SK-N-SH (cell line): Measurements from ENCODE around the gene TSEN15. TPM values are rescaled to one million over a fixed set of nuclear protein-coding genes. Genes with fewer than 3 reads are reported as not detected.

Experiments
- CTCF ChIA-PET: fragments of 300-600, 350-600 bp; formaldehyde crosslinking; extraction: SDS; loops from one replicate; lab custom pipeline; 2021; lab: Yijun Ruan, JAX
- POLR2A ChIA-PET: fragments of 350-600 bp; sonication (Branson Sonifier 250); formaldehyde crosslinking; extraction: SDS; loops from one replicate; lab custom pipeline; 2020; ENCODE audit warnings: antibody characterized with exemption, inconsistent platforms; lab: Yijun Ruan, JAX
- DNase-seq: peaks from one replicate; pipeline ENCODE4 v3.0.0; 2012
- H2AFZ ChIP-seq: fragments of 200-600 bp; sonication (generic); 2 replicates; pipeline ENCODE4 v1.8.1; 2016; ENCODE audit warnings: antibody characterized with exemption, mild to moderate bottlenecking, low read depth
- H3F3A ChIP-seq: fragments of 200-600 bp; sonication (generic); replicated peaks from 2 replicates; pipeline ENCODE3; 2016; ENCODE audit warnings: antibody characterized with exemption, mild to moderate bottlenecking; ENCODE audit not compliant: insufficient read depth
- H3K27ac ChIP-seq, 2 experiments: fragments of 200-500 bp in 1 of 2; fragments of 200-600 bp in 1 of 2; sonication (Bioruptor generic) in 1 of 2; sonication (generic), shearing (Covaris generic) in 1 of 2; 2 replicates each; pipeline versions ENCODE4 v1.5.1 to v1.6.1; 2014 to 2016; ENCODE audit warnings: low read depth in 2 of 2, inconsistent platforms in 1 of 2, low read length in 1 of 2, mild to moderate bottlenecking in 1 of 2, mixed read lengths in 1 of 2
- H3K27me3 ChIP-seq: fragments of 200-600 bp; sonication (generic), shearing (Covaris generic); 2 replicates; pipeline ENCODE4 v1.6.1; 2016; ENCODE audit warnings: mixed run types; ENCODE audit not compliant: insufficient read depth
- H3K36me3 ChIP-seq, 2 experiments: fragments of 200-500 bp in 1 of 2; fragments of 200-600 bp in 1 of 2; sonication (Bioruptor generic) in 1 of 2; sonication (generic) in 1 of 2; replicated peaks in 1 of 2; 2 replicates each; pipeline versions ENCODE3 to v1.5.1; 2014 to 2016; ENCODE audit warnings: low read length in 1 of 2, mild to moderate bottlenecking in 1 of 2; ENCODE audit not compliant: insufficient read depth in 2 of 2, control insufficient read depth in 1 of 2
- H3K4me1 ChIP-seq, 2 experiments: fragments of 200-500 bp in 1 of 2; fragments of 200-600 bp in 1 of 2; sonication (Bioruptor generic) in 1 of 2; sonication (generic), shearing (Covaris generic) in 1 of 2; 2 replicates each; pipeline versions ENCODE4 v1.5.1 to v1.6.1; 2014 to 2016; ENCODE audit warnings: low read depth in 1 of 2, low read length in 1 of 2, mixed run types in 1 of 2; ENCODE audit not compliant: insufficient read depth in 2 of 2, control insufficient read depth in 1 of 2
- H3K4me2 ChIP-seq: fragments of 200-600 bp; sonication (generic), shearing (Covaris generic); 2 replicates; pipeline ENCODE4 v1.6.1; 2017; ENCODE audit warnings: mixed run types
- H3K4me3 ChIP-seq, 2 experiments: fragments of 200-500 bp in 1 of 2; fragments of 200-600 bp in 1 of 2; sonication (Bioruptor generic) in 1 of 2; sonication (generic), shearing (Covaris generic) in 1 of 2; 2 replicates each; pipeline versions ENCODE4 v1.5.1 to v1.8.1; 2014 to 2016; ENCODE audit warnings: low read depth in 2 of 2, inconsistent platforms in 1 of 2, low read length in 1 of 2, mild to moderate bottlenecking in 1 of 2, mixed read lengths in 1 of 2, moderate library complexity in 1 of 2
- H3K79me2 ChIP-seq: fragments of 200-600 bp; sonication (generic); 2 replicates; pipeline ENCODE4 v1.8.1; 2017; ENCODE audit warnings: mild to moderate bottlenecking; ENCODE audit not compliant: insufficient read depth
- H3K9ac ChIP-seq: fragments of 200-600 bp; sonication (generic); 2 replicates; pipeline ENCODE4 v1.6.1; 2017; ENCODE audit warnings: mixed run types
- H3K9me2 ChIP-seq: fragments of 200-600 bp; sonication (generic); 2 replicates; pipeline ENCODE4 v1.6.1; 2017; ENCODE audit warnings: mixed run types
- H3K9me3 ChIP-seq: fragments of 200-600 bp; sonication (generic); 2 replicates; pipeline ENCODE4 v1.6.1; 2017; ENCODE audit warnings: mixed run types, mild to moderate bottlenecking, moderate library complexity
- H4K20me1 ChIP-seq: fragments of 200-600 bp; sonication (generic); 2 replicates; pipeline ENCODE4 v1.6.1; 2017; ENCODE audit warnings: mild to moderate bottlenecking, mixed run types; ENCODE audit not compliant: insufficient read depth
- CHD2 ChIP-seq: fragments of 150-350 bp; IDR thresholded peaks from 2 replicates; pipeline ENCODE4 v1.6.1; 2018; ENCODE audit warnings: low read length; ENCODE audit not compliant: partially characterized antibody
- CTCF ChIP-seq: fragments of 200-600 bp; sonication (generic); IDR thresholded peaks from 2 replicates; pipeline ENCODE4 v1.6.1; 2017; ENCODE audit warnings: antibody characterized with exemption, mild to moderate bottlenecking, moderate library complexity
- ELF1 ChIP-seq: IDR thresholded peaks from 2 replicates; pipeline ENCODE4 v1.4.0; 2012
- EP300 ChIP-seq, 2 experiments: IDR thresholded peaks; 2 replicates each; pipeline versions ENCODE4 v1.4.0 to v1.6.1; 2012; ENCODE audit warnings: borderline replicate concordance in 1 of 2, low read depth in 1 of 2, low read length in 1 of 2
- FOXJ3 ChIP-seq: sonication (generic); formaldehyde crosslinking; IDR thresholded peaks from 2 replicates; pipeline ENCODE4 v1.5.1; 2020; ENCODE audit warnings: mild to moderate bottlenecking, missing genetic modification reagents
- GATA2 ChIP-seq: sonication (generic); formaldehyde crosslinking; IDR thresholded peaks from 2 replicates; pipeline ENCODE4 v1.5.0; 2020; ENCODE audit warnings: mild to moderate bottlenecking, missing genetic modification reagents
- JUND ChIP-seq: IDR thresholded peaks from 2 replicates; pipeline ENCODE4 v1.4.0; 2012
- MAX ChIP-seq: IDR thresholded peaks from 2 replicates; pipeline ENCODE4 v1.4.0; 2012; ENCODE audit warnings: low read depth
- MXI1 ChIP-seq: IDR thresholded peaks from 2 replicates; pipeline ENCODE4 v1.6.1; 2012; ENCODE audit warnings: mild to moderate bottlenecking, low read depth, low read length, improper control_type of control experiment
- NFIC ChIP-seq: IDR thresholded peaks from 2 replicates; pipeline ENCODE4 v1.4.0; 2012; ENCODE audit warnings: borderline replicate concordance
- NRF1 ChIP-seq: IDR thresholded peaks from 2 replicates; pipeline ENCODE4 v1.6.1; 2012; ENCODE audit warnings: low read depth, mild to moderate bottlenecking, low read length
- PBX3 ChIP-seq: IDR thresholded peaks from 2 replicates; pipeline ENCODE4; 2012
- RFX5 ChIP-seq: IDR thresholded peaks from 2 replicates; pipeline ENCODE4 v1.6.1; 2012; ENCODE audit warnings: mild to moderate bottlenecking, improper control_type of control experiment, low read length
- RXRA ChIP-seq: IDR thresholded peaks from 2 replicates; pipeline ENCODE4 v1.4.0; 2012; ENCODE audit warnings: low read depth, mild to moderate bottlenecking, borderline replicate concordance
- ZBTB33 ChIP-seq: IDR thresholded peaks from 2 replicates; pipeline ENCODE4 v1.4.0; 2012; ENCODE audit warnings: low read depth, borderline replicate concordance
- WGBS: methylation state at CpG from one replicate; pipeline ENCODE4 v1.1.6; 2017; ENCODE audit warnings: low lambda C conversion rate; 5-methylcytosine and 5-hydroxymethylcytosine counted together
- polyA plus RNA-seq, 3 experiments: library from polyadenylated mRNA; depleted of rRNA; stranded (reverse); fragments of >200 nt; gene quantifications; 2 replicates each; pipeline ENCODE4 v1.2.3, GENCODE V29; 2012

Gene TSEN15
- polyA plus RNA-seq, 1 of the 3 experiments (the other 2 are of a cell fraction), result 29.0 TPM

- TF ChIP-seq CTCF, result no peak
- TF ChIP-seq EP300 (IDR thresholded peaks at IDR 0.05; ENCODE audit: borderline replicate concordance in 1 of 2, low read depth in 1 of 2, low read length in 1 of 2), result no peak
- no peak for TF ChIP-seq NRF1
These were observed 23.5 kb upstream of the TSEN15 start (continued) for GRCh38 chr1:184027826-184028695.

- Histone ChIP-seq H3K9me2 (no peaks in the 10 kb centered on the region), H3K79me2 (no peaks in the 10 kb centered on the region)
- TF ChIP-seq NFIC (peak; percentile 78), GATA2 (CRISPR knock-in tag) (no peak)
- TF ChIP-seq, all 33 proteins: peak for 1
- Histone ChIP-seq H3K9ac (no peak overlapping the region), H4K20me1 (no peaks in the 10 kb centered on the region), H3K36me3 (no peaks in the 10 kb centered on the region), H3K9me3 (no peaks in the 10 kb centered on the region), H3K27me3 (no peaks in the 10 kb centered on the region), H3K4me1 (peaks cover 4 to 59% of the 10 kb centered on the region in 2 experiments; a peak in 3 of 4 replicates), H3F3A (peaks cover 11% of the 10 kb centered on the region), H2AFZ (no peak overlapping the region), H3K27ac (no peak overlapping the region), H3K4me2 (no peak overlapping the region), H3K4me3 (no peak overlapping the region)
- peak; percentile 9 for DNase-seq
- POLR2A ChIA-PET, result no interaction called here
- 75% methylated on average over 5 of the region's 5 CpGs for WGBS
- CTCF ChIA-PET, result interaction anchor here (1.5 to 1.8 kb wide), 2 partner anchors 33 to 113 kb away, joined by 3 to 4 read pairs; no protein-coding TSS in a partner anchor
These were observed 22.5 kb upstream of the TSEN15 start for GRCh38 chr1:184028854-184029623.

- Histone ChIP-seq H3K4me3 (no peak overlapping the region), H3K4me2 (no peak overlapping the region), H3F3A (peaks cover 12% of the 10 kb centered on the region), H3K9me3 (no peaks in the 10 kb centered on the region), H3K9me2 (no peaks in the 10 kb centered on the region), H3K79me2 (no peaks in the 10 kb centered on the region), H3K36me3 (no peaks in the 10 kb centered on the region), H3K9ac (no peak overlapping the region), H4K20me1 (no peaks in the 10 kb centered on the region), H3K27me3 (no peaks in the 10 kb centered on the region), H3K4me1 (peaks cover 2 to 52% of the 10 kb centered on the region in 2 experiments; a peak in 3 of 4 replicates), H3K27ac (no peak overlapping the region), H2AFZ (no peak overlapping the region)
- WGBS, result 74% methylated on average over 2 of the region's 2 CpGs
- ChIA-PET POLR2A (no interaction called here), CTCF (interaction anchor here (0.6 to 1.8 kb wide), 2 partner anchors 115 to 421 kb away, joined by 3 to 4 read pairs; no protein-coding TSS in a partner anchor)
- DNase-seq, result no peak
- TF ChIP-seq ZBTB33 (no peak), ELF1 (no peak), CHD2 (no peak), NRF1 (no peak), MXI1 (no peak), RXRA (no peak), PBX3 (no peak), JUND (no peak), MAX (no peak), RFX5 (no peak), NFIC (no peak), FOXJ3 (CRISPR knock-in tag) (no peak)
These were observed 21.0 kb upstream of the TSEN15 start for GRCh38 chr1:184030433-184031091.
